K562 (cell line): ENCODE measurements around the gene AACS. TPM values are rescaled to one million over a fixed set of nuclear protein-coding genes. Genes with fewer than 3 reads are reported as not detected.

Experiments used
- CBX2 ChIP-seq: fragments of 200-600 bp; sonication (generic); IDR thresholded peaks from one replicate; pipeline ENCODE4 v1.6.1; 2012; ENCODE audit warnings: mild to moderate bottlenecking, low read length, inconsistent platforms; ENCODE audit not compliant: insufficient read depth, poor library complexity, severe bottlenecking
- ETV5 ChIP-seq: sonication (generic); formaldehyde crosslinking; IDR thresholded peaks from 2 replicates; pipeline ENCODE4 v1.4.0; 2020; ENCODE audit warnings: low read depth, mild to moderate bottlenecking, missing genetic modification reagents
- MCM2 ChIP-seq: fragments of 450-650 bp; IDR thresholded peaks from 2 replicates; pipeline ENCODE4 v1.6.1; 2017; ENCODE audit warnings: low read depth, mild to moderate bottlenecking
- RHOXF2B ChIP-seq: fragments of 250-450 bp; sonication (Bioruptor Pico); conservative IDR thresholded peaks from 2 replicates; pipeline ENCODE4 v1.5.1; 2021
- ZNF121 ChIP-seq: sonication (generic); formaldehyde crosslinking; conservative IDR thresholded peaks from 2 replicates; pipeline ENCODE4 v1.8.0; 2022; ENCODE audit warnings: missing genetic modification reagents
- polyA plus RNA-seq, 8 experiments: library from polyadenylated mRNA; depleted of rRNA in 4 of 8; stranded (reverse) in 5 of 8; unstranded in 3 of 8; fragments of >200 nt; fragmentation: Nextera tagmentation in 2 of 8; fragmentation: Illumina TruSeq in 1 of 8; extraction: Ambion mirVana in 2 of 8; extraction: Trizol in 1 of 8; gene quantifications; 2 replicates each; pipeline versions ENCODE4 v1.2.1 to v1.2.3, GENCODE V29; 2011 to 2014; ENCODE audit warnings: inconsistent platforms in 1 of 8, missing spikeins in 1 of 8
- total RNA-seq, 7 experiments: library from RNA; depleted of rRNA in 6 of 7; stranded (reverse); fragments of >200 nt in 6 of 7; fragmentation: Illumina TruSeq in 2 of 7; extraction: Trizol in 2 of 7; gene quantifications; 2 replicates each; pipeline versions ENCODE4 v1.2.1 to v1.2.3, GENCODE V29; 2011 to 2021; ENCODE audit warnings: low replicate concordance in 1 of 7
- TF ChIP-seq, protein P1 (sequence below), 2 experiments: fragments of 450-650 bp in 1 of 2; sonication (generic) in 1 of 2; formaldehyde crosslinking; conservative IDR thresholded peaks; 2 replicates each; pipeline versions ENCODE4 v1.4.0 to v1.8.1; 2020 to 2022; ENCODE audit warnings: mild to moderate bottlenecking in 1 of 2, missing genetic modification reagents in 1 of 2
- TF ChIP-seq, protein P2 (sequence below): fragments of 450-650 bp; IDR thresholded peaks from 2 replicates; pipeline ENCODE4 v1.6.1; 2016; ENCODE audit warnings: low read depth
- TF ChIP-seq, protein P3 (sequence below): fragments of 450-650 bp; IDR thresholded peaks from 2 replicates; pipeline ENCODE4 v1.6.1; 2016; ENCODE audit warnings: missing biosample characterization, missing genetic modification characterization
- TF ChIP-seq, protein P4 (sequence below): fragments of 250-450 bp; sonication (Bioruptor Pico); IDR thresholded peaks from 2 replicates; pipeline ENCODE4 v1.9.0; 2021; ENCODE audit warnings: mild to moderate bottlenecking
- TF ChIP-seq, protein P5 (sequence below): fragments of 450-650 bp; formaldehyde crosslinking; IDR thresholded peaks from 2 replicates; pipeline ENCODE4 v1.4.0; 2022; ENCODE audit warnings: missing genetic modification characterization
- TF ChIP-seq, protein P6 (sequence below), 2 experiments: IDR thresholded peaks in 1 of 2; conservative IDR thresholded peaks in 1 of 2; 2 replicates each; pipeline ENCODE4 v1.6.1; 2016; ENCODE audit warnings: low read depth in 2 of 2, mild to moderate bottlenecking in 1 of 2, missing compliant biosample characterization in 1 of 2, missing genetic modification characterization in 1 of 2, moderate library complexity in 1 of 2

The AACS gene
- total and polyA plus RNA-seq, 9 of the 15 experiments (the other 6 are each of a cell fraction or from before 2014, with no cell fraction given) = 2.4 to 13.0 (median 6.0) TPM

DNA sequence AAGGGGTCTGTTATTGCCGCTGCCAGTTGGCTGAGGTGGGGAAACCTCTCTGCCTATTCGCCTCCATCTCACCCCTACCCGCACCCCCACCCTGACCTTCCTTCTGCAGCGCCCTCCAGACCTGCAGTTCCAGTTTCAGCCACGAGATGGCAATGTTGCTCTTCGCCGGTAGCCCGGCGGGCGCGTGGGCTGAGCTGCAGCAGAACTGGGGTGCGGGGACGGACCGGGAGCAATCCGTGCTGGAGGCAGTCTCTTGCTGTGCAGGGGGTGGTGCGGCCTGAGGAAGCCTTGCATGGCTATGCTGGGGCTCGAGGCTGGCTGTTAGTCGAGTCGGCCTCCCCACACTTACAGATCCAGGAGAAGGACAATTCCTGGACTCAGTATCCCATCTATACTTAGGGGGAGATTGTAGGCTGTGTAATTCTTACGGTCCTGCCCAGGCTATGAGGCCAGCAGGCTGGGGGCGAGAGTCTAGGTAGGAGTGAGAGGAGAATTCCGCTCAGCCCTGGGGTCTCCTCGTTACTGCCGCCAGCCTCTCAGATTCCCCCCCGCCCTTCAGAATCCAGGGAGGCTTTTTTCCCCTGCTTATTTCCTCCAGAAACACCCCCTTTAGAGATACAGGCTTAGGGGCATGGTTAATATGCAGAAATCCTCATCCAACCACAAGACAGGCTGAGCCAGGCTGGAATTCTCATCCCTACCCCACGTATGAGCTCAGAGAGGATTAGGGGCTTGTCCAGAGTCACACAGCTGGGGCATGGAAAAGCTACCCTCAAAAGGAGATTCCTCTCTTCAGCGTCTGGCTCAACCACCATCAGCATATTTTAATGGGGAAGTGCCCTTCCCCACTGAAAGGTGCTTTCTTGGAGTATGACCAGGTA is 118.2 kb downstream of the AACS start (continued):
- TF ChIP-seq, protein P1, sequence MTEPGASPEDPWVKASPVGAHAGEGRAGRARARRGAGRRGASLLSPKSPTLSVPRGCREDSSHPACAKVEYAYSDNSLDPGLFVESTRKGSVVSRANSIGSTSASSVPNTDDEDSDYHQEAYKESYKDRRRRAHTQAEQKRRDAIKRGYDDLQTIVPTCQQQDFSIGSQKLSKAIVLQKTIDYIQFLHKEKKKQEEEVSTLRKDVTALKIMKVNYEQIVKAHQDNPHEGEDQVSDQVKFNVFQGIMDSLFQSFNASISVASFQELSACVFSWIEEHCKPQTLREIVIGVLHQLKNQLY (CRISPR knock-in tag; conservative IDR thresholded peaks at IDR 0.05) = no peak
- TF ChIP-seq RHOXF2B (CRISPR knock-in tag) (no peak), ZNF121 (CRISPR knock-in tag) (no peak), ETV5 (CRISPR knock-in tag) (no peak), CBX2 (no peak), MCM2 (no peak)
- TF ChIP-seq, protein P2, sequence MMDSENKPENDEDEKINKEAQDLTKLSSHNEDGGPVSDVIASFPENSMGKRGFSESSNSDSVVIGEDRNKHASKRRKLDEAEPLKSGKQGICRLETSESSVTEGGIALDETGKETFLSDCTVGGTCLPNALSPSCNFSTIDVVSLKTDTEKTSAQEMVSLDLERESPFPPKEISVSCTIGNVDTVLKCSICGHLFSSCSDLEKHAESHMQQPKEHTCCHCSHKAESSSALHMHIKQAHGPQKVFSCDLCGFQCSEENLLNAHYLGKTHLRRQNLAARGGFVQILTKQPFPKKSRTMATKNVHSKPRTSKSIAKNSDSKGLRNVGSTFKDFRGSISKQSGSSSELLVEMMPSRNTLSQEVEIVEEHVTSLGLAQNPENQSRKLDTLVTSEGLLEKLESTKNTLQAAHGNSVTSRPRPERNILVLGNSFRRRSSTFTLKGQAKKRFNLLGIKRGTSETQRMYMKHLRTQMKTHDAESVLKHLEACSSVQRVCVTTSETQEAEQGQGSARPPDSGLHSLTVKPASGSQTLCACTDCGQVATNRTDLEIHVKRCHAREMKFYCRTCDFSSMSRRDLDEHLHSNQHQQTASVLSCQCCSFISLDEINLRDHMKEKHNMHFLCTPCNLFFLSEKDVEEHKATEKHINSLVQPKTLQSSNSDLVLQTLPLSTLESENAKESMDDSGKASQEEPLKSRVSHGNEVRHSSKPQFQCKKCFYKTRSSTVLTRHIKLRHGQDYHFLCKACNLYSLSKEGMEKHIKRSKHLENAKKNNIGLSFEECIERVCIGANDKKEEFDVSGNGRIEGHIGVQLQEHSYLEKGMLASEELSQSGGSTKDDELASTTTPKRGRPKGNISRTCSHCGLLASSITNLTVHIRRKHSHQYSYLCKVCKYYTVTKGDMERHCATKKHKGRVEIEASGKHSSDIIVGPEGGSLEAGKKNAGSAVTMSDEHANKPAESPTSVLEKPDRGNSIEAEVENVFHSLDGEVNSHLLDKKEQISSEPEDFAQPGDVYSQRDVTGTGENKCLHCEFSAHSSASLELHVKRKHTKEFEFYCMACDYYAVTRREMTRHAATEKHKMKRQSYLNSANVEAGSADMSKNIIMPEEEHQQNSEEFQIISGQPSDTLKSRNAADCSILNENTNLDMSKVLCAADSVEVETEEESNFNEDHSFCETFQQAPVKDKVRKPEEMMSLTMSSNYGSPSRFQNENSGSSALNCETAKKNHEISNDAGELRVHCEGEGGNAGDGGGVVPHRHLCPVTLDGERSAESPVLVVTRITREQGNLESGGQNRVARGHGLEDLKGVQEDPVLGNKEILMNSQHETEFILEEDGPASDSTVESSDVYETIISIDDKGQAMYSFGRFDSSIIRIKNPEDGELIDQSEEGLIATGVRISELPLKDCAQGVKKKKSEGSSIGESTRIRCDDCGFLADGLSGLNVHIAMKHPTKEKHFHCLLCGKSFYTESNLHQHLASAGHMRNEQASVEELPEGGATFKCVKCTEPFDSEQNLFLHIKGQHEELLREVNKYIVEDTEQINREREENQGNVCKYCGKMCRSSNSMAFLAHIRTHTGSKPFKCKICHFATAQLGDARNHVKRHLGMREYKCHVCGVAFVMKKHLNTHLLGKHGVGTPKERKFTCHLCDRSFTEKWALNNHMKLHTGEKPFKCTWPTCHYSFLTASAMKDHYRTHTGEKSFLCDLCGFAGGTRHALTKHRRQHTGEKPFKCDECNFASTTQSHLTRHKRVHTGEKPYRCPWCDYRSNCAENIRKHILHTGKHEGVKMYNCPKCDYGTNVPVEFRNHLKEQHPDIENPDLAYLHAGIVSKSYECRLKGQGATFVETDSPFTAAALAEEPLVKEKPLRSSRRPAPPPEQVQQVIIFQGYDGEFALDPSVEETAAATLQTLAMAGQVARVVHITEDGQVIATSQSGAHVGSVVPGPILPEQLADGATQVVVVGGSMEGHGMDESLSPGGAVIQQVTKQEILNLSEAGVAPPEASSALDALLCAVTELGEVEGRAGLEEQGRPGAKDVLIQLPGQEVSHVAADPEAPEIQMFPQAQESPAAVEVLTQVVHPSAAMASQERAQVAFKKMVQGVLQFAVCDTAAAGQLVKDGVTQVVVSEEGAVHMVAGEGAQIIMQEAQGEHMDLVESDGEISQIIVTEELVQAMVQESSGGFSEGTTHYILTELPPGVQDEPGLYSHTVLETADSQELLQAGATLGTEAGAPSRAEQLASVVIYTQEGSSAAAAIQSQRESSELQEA = no peak
- TF ChIP-seq, protein P3, sequence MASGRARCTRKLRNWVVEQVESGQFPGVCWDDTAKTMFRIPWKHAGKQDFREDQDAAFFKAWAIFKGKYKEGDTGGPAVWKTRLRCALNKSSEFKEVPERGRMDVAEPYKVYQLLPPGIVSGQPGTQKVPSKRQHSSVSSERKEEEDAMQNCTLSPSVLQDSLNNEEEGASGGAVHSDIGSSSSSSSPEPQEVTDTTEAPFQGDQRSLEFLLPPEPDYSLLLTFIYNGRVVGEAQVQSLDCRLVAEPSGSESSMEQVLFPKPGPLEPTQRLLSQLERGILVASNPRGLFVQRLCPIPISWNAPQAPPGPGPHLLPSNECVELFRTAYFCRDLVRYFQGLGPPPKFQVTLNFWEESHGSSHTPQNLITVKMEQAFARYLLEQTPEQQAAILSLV (tag) = no peak
- TF ChIP-seq, protein P4, sequence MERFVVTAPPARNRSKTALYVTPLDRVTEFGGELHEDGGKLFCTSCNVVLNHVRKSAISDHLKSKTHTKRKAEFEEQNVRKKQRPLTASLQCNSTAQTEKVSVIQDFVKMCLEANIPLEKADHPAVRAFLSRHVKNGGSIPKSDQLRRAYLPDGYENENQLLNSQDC (CRISPR knock-in tag) = no peak
- TF ChIP-seq, protein P5, sequence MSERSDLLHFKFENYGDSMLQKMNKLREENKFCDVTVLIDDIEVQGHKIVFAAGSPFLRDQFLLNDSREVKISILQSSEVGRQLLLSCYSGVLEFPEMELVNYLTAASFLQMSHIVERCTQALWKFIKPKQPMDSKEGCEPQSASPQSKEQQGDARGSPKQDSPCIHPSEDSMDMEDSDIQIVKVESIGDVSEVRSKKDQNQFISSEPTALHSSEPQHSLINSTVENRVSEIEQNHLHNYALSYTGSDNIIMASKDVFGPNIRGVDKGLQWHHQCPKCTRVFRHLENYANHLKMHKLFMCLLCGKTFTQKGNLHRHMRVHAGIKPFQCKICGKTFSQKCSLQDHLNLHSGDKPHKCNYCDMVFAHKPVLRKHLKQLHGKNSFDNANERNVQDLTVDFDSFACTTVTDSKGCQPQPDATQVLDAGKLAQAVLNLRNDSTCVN (CRISPR knock-in tag) = no peak
- TF ChIP-seq, protein P6, sequence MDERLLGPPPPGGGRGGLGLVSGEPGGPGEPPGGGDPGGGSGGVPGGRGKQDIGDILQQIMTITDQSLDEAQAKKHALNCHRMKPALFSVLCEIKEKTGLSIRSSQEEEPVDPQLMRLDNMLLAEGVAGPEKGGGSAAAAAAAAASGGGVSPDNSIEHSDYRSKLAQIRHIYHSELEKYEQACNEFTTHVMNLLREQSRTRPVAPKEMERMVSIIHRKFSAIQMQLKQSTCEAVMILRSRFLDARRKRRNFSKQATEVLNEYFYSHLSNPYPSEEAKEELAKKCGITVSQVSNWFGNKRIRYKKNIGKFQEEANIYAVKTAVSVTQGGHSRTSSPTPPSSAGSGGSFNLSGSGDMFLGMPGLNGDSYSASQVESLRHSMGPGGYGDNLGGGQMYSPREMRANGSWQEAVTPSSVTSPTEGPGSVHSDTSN (CRISPR knock-in tag; IDR thresholded peaks at IDR 0.05; ENCODE audit: low read depth) = no peak
- TF ChIP-seq, protein P6 (tag; conservative IDR thresholded peaks at IDR 0.05; ENCODE audit: low read depth) = no peak
